Measurements from ENCODE around the gene GIGYF2. TPM values are rescaled to one million over a fixed set of nuclear protein-coding genes. Genes with fewer than 3 reads are reported as not detected.

The GIGYF2 gene
- total and polyA plus RNA-seq, 2 of the 13 experiments (the other 11 are each of a cell fraction or from before 2014, with no cell fraction given) = 44.9 to 73.5 TPM

GRCh38 chr2:232873292-232873908, 176.3 kb downstream of the GIGYF2 start (continued):
- TF ChIP-seq MYNN (CRISPR knock-in tag; IDR thresholded peaks at IDR 0.05; ENCODE audit: low read depth) (no peak), RXRA (CRISPR knock-in tag; IDR thresholded peaks at IDR 0.05) (0 out of 2 replicates have a peak, but pooled peaks have one; percentile 11), ZFP91 (CRISPR knock-in tag; IDR thresholded peaks at IDR 0.05; ENCODE audit: borderline replicate concordance) (no peak), ZNF709 (CRISPR knock-in tag; IDR thresholded peaks at IDR 0.05) (0 out of 2 replicates have a peak, but pooled peaks have one; percentile 33), PHF8 (CRISPR knock-in tag; IDR thresholded peaks at IDR 0.05) (no peak), DZIP1 (CRISPR knock-in tag; IDR thresholded peaks at IDR 0.05) (no peak), SP4 (CRISPR knock-in tag; IDR thresholded peaks at IDR 0.05) (0 out of 2 replicates have a peak, but pooled peaks have one; percentile 34), ZNF460 (CRISPR knock-in tag; IDR thresholded peaks at IDR 0.05; ENCODE audit: borderline replicate concordance) (no peak), NRL (CRISPR knock-in tag; IDR thresholded peaks at IDR 0.05; ENCODE audit: borderline replicate concordance) (peak; percentile 58; the same call in 1 of the 2 replicates), NFE2L1 (CRISPR knock-in tag; IDR thresholded peaks at IDR 0.05; ENCODE audit: borderline replicate concordance) (peak; percentile 77; the same call in 1 of the 2 replicates), NFYC (CRISPR knock-in tag; IDR thresholded peaks at IDR 0.05) (no peak), ZNF350 (CRISPR knock-in tag; IDR thresholded peaks at IDR 0.05; ENCODE audit: borderline replicate concordance, low read depth) (no peak), LBX2 (CRISPR knock-in tag; IDR thresholded peaks at IDR 0.05; ENCODE audit: borderline replicate concordance) (0 out of 2 replicates have a peak, but pooled peaks have one; percentile 59), ZNF737 (CRISPR knock-in tag; IDR thresholded peaks at IDR 0.05; ENCODE audit: borderline replicate concordance) (no peak), TEAD2 (CRISPR knock-in tag; IDR thresholded peaks at IDR 0.05) (no peak), ATF3 (CRISPR knock-in tag; IDR thresholded peaks at IDR 0.05) (no peak), PAF1 (CRISPR knock-in tag; IDR thresholded peaks at IDR 0.05) (0 out of 2 replicates have a peak, but pooled peaks have one; percentile 33), MYC (CRISPR knock-in tag; IDR thresholded peaks at IDR 0.05; ENCODE audit: borderline replicate concordance) (0 out of 2 replicates have a peak, but pooled peaks have one; percentile 17), ZNF83 (CRISPR knock-in tag; IDR thresholded peaks at IDR 0.05; ENCODE audit: borderline replicate concordance) (no peak), TSC22D2 (CRISPR knock-in tag; IDR thresholded peaks at IDR 0.05; ENCODE audit: borderline replicate concordance) (no peak), DR1 (CRISPR knock-in tag; IDR thresholded peaks at IDR 0.05) (0 out of 2 replicates have a peak, but pooled peaks have one; percentile 18), IKZF4 (CRISPR knock-in tag; IDR thresholded peaks at IDR 0.05; ENCODE audit: borderline replicate concordance, low read depth, not compliant biosample characterization) (no peak), JUNB (CRISPR knock-in tag; IDR thresholded peaks at IDR 0.05; ENCODE audit: borderline replicate concordance) (no peak), ZNF292 (CRISPR knock-in tag; IDR thresholded peaks at IDR 0.05; ENCODE audit: borderline replicate concordance, low read depth) (0 out of 2 replicates have a peak, but pooled peaks have one; percentile 19), U2AF2 (IDR thresholded peaks at IDR 0.05; ENCODE audit: low read depth, low read length) (no peak)
